Measurements from ENCODE around the gene FAM227B. TPM values are rescaled to one million over a fixed set of nuclear protein-coding genes. Genes with fewer than 3 reads are reported as not detected.
"Not testable (repeated sequence)": the region's sequence is repeated elsewhere in the genome, so short reads cannot be mapped to it uniquely, and the experiment has no call there.

Gene FAM227B
- total RNA-seq, 1 donor from 2014 or later = 5.2 TPM

- no peak for DNase-seq (ENCODE audit: extremely low read depth, low read depth, low spot score)
Measured at GRCh38 chr15:49619226-49619625, 1.4 kb downstream of the FAM227B start.

- DNase-seq (ENCODE audit: extremely low read depth, low read depth, low spot score) = not testable (repeated sequence)
Measured at GRCh38 chr15:49612240-49612639, 8.4 kb downstream of the FAM227B start.

GRCh38 chr15:49610157-49610918 lies 10.3 kb downstream of the FAM227B start:
- no peak for DNase-seq (ENCODE audit: extremely low read depth, low read depth, low spot score)

- no peak for DNase-seq (ENCODE audit: extremely low read depth, low read depth, low spot score)
Measured at GRCh38 chr15:49606594-49606993, 14.0 kb downstream of the FAM227B start.

- no peak for DNase-seq (ENCODE audit: extremely low read depth, low read depth, low spot score)
Measured at GRCh38 chr15:49605588-49605987, 15.0 kb downstream of the FAM227B start.

- no peak for DNase-seq (ENCODE audit: extremely low read depth, low read depth, low spot score)
Measured at GRCh38 chr15:49604625-49605409, 15.8 kb downstream of the FAM227B start.

- DNase-seq (ENCODE audit: extremely low read depth, low read depth, low spot score) = not testable (repeated sequence)
Measured at GRCh38 chr15:49592829-49593316, 27.7 kb downstream of the FAM227B start.

- DNase-seq (ENCODE audit: extremely low read depth, low read depth, low spot score) = no peak
Measured at GRCh38 chr15:49589030-49589429, 31.6 kb downstream of the FAM227B start.

- DNase-seq (ENCODE audit: extremely low read depth, low read depth, low spot score) = no peak
Measured at GRCh38 chr15:49573421-49573820, 47.2 kb downstream of the FAM227B start.

- no peak for DNase-seq (ENCODE audit: extremely low read depth, low read depth, low spot score)
Measured at GRCh38 chr15:49570672-49571071, 49.9 kb downstream of the FAM227B start.

- DNase-seq (ENCODE audit: extremely low read depth, low read depth, low spot score) = no peak
Measured at GRCh38 chr15:49570174-49570573, 50.4 kb downstream of the FAM227B start.

GRCh38 chr15:49560045-49560444 lies 60.6 kb downstream of the FAM227B start:
- no peak for DNase-seq (ENCODE audit: extremely low read depth, low read depth, low spot score)

GRCh38 chr15:49558929-49559328 lies 61.7 kb downstream of the FAM227B start:
- no peak for DNase-seq (ENCODE audit: extremely low read depth, low read depth, low spot score)

- no peak for DNase-seq (ENCODE audit: extremely low read depth, low read depth, low spot score)
Measured at GRCh38 chr15:49556437-49556836, 64.2 kb downstream of the FAM227B start.

GRCh38 chr15:49550342-49550741 lies 70.3 kb downstream of the FAM227B start:
- not testable (repeated sequence) for DNase-seq (ENCODE audit: extremely low read depth, low read depth, low spot score)

GRCh38 chr15:49538520-49538919 lies 82.1 kb downstream of the FAM227B start:
- no peak for DNase-seq (ENCODE audit: extremely low read depth, low read depth, low spot score)

- DNase-seq (ENCODE audit: extremely low read depth, low read depth, low spot score) = no peak
Measured at GRCh38 chr15:49530092-49530491, 90.5 kb downstream of the FAM227B start.

GRCh38 chr15:49528289-49528688 lies 92.3 kb downstream of the FAM227B start:
- no peak for DNase-seq (ENCODE audit: extremely low read depth, low read depth, low spot score)

- DNase-seq (ENCODE audit: extremely low read depth, low read depth, low spot score) = no peak
Measured at GRCh38 chr15:49521802-49522201, 98.8 kb downstream of the FAM227B start.

GRCh38 chr15:49512739-49513138 lies 107.9 kb downstream of the FAM227B start:
- not testable (repeated sequence) for DNase-seq (ENCODE audit: extremely low read depth, low read depth, low spot score)

GRCh38 chr15:49507261-49507660 lies 113.4 kb downstream of the FAM227B start:
- DNase-seq (ENCODE audit: extremely low read depth, low read depth, low spot score) = no peak

- no peak for DNase-seq (ENCODE audit: extremely low read depth, low read depth, low spot score)
Measured at GRCh38 chr15:49506341-49506740, 114.3 kb downstream of the FAM227B start.

All from glomerular endothelial cell (primary cell).